ENCODE results near the gene HINT2. TPM values are rescaled to one million over a fixed set of nuclear protein-coding genes. Genes with fewer than 3 reads are reported as not detected.
A peak's percentile ranks its signal among the peaks of the same experiment; 100 is the strongest.

HINT2 gene
- total and polyA plus RNA-seq, 2 experiments from 2014 or later: 30.6 to 50.7 TPM

- peaks cover 55% of the 10 kb centered on the region for H3K79me2 ChIP-seq (ENCODE audit: insufficient read depth)
- in situ Hi-C loops (cut with MboI): no loop called here
Observed at GRCh38 chr9:35792826-35793225, 22.0 kb downstream of the HINT2 start.

GRCh38 chr9:35792024-35792813 is 22.6 kb downstream of the HINT2 start:
- no peak for TF ChIP-seq EZH2 (IDR thresholded peaks at IDR 0.05; ENCODE audit: insufficient read depth, poor library complexity, severe bottlenecking)
- TF ChIP-seq EZH2phosphoT487 (IDR thresholded peaks at IDR 0.05; ENCODE audit: insufficient read depth, low read depth): no peak
- Histone ChIP-seq H3K27ac (no peak overlapping the region), H3K36me3 (ENCODE audit: low read depth) (no peaks in the 10 kb centered on the region), H3K4me1 (ENCODE audit: insufficient read depth) (peaks cover 46% of the 10 kb centered on the region), H3K4me3 (peak overlapping the region; percentile 68), H3F3A (ENCODE audit: insufficient read depth) (peaks cover 5% of the 10 kb centered on the region; the same call in 1 of the 2 replicates), H4K20me1 (ENCODE audit: insufficient read depth) (no peaks in the 10 kb centered on the region), H3K9me2 (ENCODE audit: insufficient read depth) (no peaks in the 10 kb centered on the region), H3K9me3 (ENCODE audit: low read depth) (no peaks in the 10 kb centered on the region), H3K27me3 (replicated peaks; ENCODE audit: insufficient read depth) (no peaks in the 10 kb centered on the region), H3K4me2 (ENCODE audit: unreplicated experiment) (peak overlapping the region; percentile 68), H2AFZ (peak overlapping the region; percentile 66; the same call in 1 of the 2 replicates), H3K9ac (peak overlapping the region; percentile 81), H3K79me2 (ENCODE audit: insufficient read depth) (peaks cover 53% of the 10 kb centered on the region)
- DNase-seq: peak; percentile 28
- in situ Hi-C loops (cut with MboI): no loop called here
- 28 to 33% methylated on average over 25 to 34 of the region's 34 CpGs for whole genome bisulfite sequencing, 2 experiments (ENCODE audit: low coverage in 1 of 2, low lambda C conversion rate in 2 of 2, missing lambda C conversion rate in 2 of 2)

More at GRCh38 chr9:35792826-35793225, 22.0 kb downstream of the HINT2 start:
- no peaks in the 10 kb centered on the region for H4K20me1 ChIP-seq (ENCODE audit: insufficient read depth)
- peaks cover 46% of the 10 kb centered on the region for H3K4me1 ChIP-seq (ENCODE audit: insufficient read depth)
- TF ChIP-seq EZH2 (IDR thresholded peaks at IDR 0.05; ENCODE audit: insufficient read depth, poor library complexity, severe bottlenecking): no peak
- TF ChIP-seq EZH2phosphoT487 (IDR thresholded peaks at IDR 0.05; ENCODE audit: insufficient read depth, low read depth): no peak
- peak overlapping the region; percentile 68 for H3K4me2 ChIP-seq (ENCODE audit: unreplicated experiment)
- H3K27me3 ChIP-seq (replicated peaks; ENCODE audit: insufficient read depth): no peaks in the 10 kb centered on the region
- H3K9me3 ChIP-seq (ENCODE audit: low read depth): no peaks in the 10 kb centered on the region
- H2AFZ ChIP-seq: no peak overlapping the region
- WGBS, 2 experiments (ENCODE audit: low coverage in 1 of 2, low lambda C conversion rate in 2 of 2, missing lambda C conversion rate in 2 of 2): 52 to 56% methylated on average over 14 of the region's 14 CpGs
- peak overlapping the region; percentile 68 for H3K4me3 ChIP-seq
- peaks cover 9% of the 10 kb centered on the region for H3F3A ChIP-seq (ENCODE audit: insufficient read depth)
- no peaks in the 10 kb centered on the region for H3K9me2 ChIP-seq (ENCODE audit: insufficient read depth)
- no peaks in the 10 kb centered on the region for H3K36me3 ChIP-seq (ENCODE audit: low read depth)
- DNase-seq: no peak
- H3K27ac ChIP-seq: no peak overlapping the region
- H3K9ac ChIP-seq: peak overlapping the region; percentile 81

GRCh38 chr9:35791297-35791921 is 23.4 kb downstream of the HINT2 start, which contains the start of gene NPR2:
Gene NPR2 (plus strand): TSS chr9:35791591. CDS start chr9:35792409, 818 bp downstream.
- in situ Hi-C loops (cut with MboI): no loop called here
- Histone ChIP-seq H3K27ac (peak within 1 kb of the TSS; percentile 20; the same call in 1 of the 2 replicates), H3K4me1 (ENCODE audit: insufficient read depth) (peaks cover 46% of the 10 kb centered on the region), H3K9ac (peak within 1 kb of the TSS; percentile 81), H4K20me1 (ENCODE audit: insufficient read depth) (no peaks in the 10 kb centered on the region), H3K4me2 (ENCODE audit: unreplicated experiment) (peak within 1 kb of the TSS; percentile 68), H3K4me3 (peak within 1 kb of the TSS; percentile 68), H3K27me3 (replicated peaks; ENCODE audit: insufficient read depth) (no peaks in the 10 kb centered on the region; the same call in 1 of the 2 replicates), H3K79me2 (ENCODE audit: insufficient read depth) (peaks cover 45% of the 10 kb centered on the region), H3K9me2 (ENCODE audit: insufficient read depth) (no peaks in the 10 kb centered on the region), H3K9me3 (ENCODE audit: low read depth) (no peaks in the 10 kb centered on the region), H3F3A (ENCODE audit: insufficient read depth) (peaks cover 5% of the 10 kb centered on the region; the same call in 1 of the 2 replicates), H3K36me3 (ENCODE audit: low read depth) (no peaks in the 10 kb centered on the region), H2AFZ (peak within 1 kb of the TSS; percentile 94)
- no peak for TF ChIP-seq EZH2phosphoT487 (IDR thresholded peaks at IDR 0.05; ENCODE audit: insufficient read depth, low read depth)
- TF ChIP-seq EZH2 (IDR thresholded peaks at IDR 0.05; ENCODE audit: insufficient read depth, poor library complexity, severe bottlenecking): no peak
- 0 to 1% methylated on average over 6 to 44 of the region's 64 CpGs for WGBS, 2 experiments (ENCODE audit: low coverage in 1 of 2, low lambda C conversion rate in 2 of 2, missing lambda C conversion rate in 2 of 2)
- peak; percentile 70 for DNase-seq
